HL-60/S4 (cell line): ENCODE data around the gene PPM1H.

Source experiments
- in situ Hi-C: fragments of 300-500 bp; cut with MboI; formaldehyde crosslinking; loops from 2 replicates; pipeline ENCODE4 v1.14.3; 2022; ENCODE audit warnings: low sequenced_read_pairs

Gene PPM1H

GRCh38 chr12:62717643-62718042, 217.3 kb downstream of the PPM1H start:
- in situ Hi-C loops: no loop called here

GRCh38 chr12:62716866-62717525, 218.0 kb downstream of the PPM1H start:
- in situ Hi-C loops: no loop called here

GRCh38 chr12:62716037-62716436, 218.9 kb downstream of the PPM1H start:
- in situ Hi-C loops: no loop called here

- in situ Hi-C loops: no loop called here
Measured at GRCh38 chr12:62714774-62715721, 219.9 kb downstream of the PPM1H start.

GRCh38 chr12:62714181-62714773, 220.7 kb downstream of the PPM1H start:
- in situ Hi-C loops: no loop called here

GRCh38 chr12:62713723-62714122, 221.2 kb downstream of the PPM1H start:
- in situ Hi-C loops: no loop called here

GRCh38 chr12:62712681-62713573, 222.0 kb downstream of the PPM1H start:
- in situ Hi-C loops: no loop called here

- in situ Hi-C loops: no loop called here
Measured at GRCh38 chr12:62711631-62712241, 223.2 kb downstream of the PPM1H start.

- in situ Hi-C loops: no loop called here
Measured at GRCh38 chr12:62709311-62709710, 225.6 kb downstream of the PPM1H start.

- in situ Hi-C loops: no loop called here
Measured at GRCh38 chr12:62707939-62708338, 227.0 kb downstream of the PPM1H start.

- in situ Hi-C loops: no loop called here
Measured at GRCh38 chr12:62705846-62706245, 229.1 kb downstream of the PPM1H start.

- in situ Hi-C loops: no loop called here
Measured at GRCh38 chr12:62703011-62703380, 232.0 kb downstream of the PPM1H start.

GRCh38 chr12:62701492-62701891, 233.5 kb downstream of the PPM1H start:
- in situ Hi-C loops: no loop called here

- in situ Hi-C loops: no loop called here
Measured at GRCh38 chr12:62700091-62700880, 234.7 kb downstream of the PPM1H start.

- in situ Hi-C loops: no loop called here
Measured at GRCh38 chr12:62698701-62699101, 236.2 kb downstream of the PPM1H start.

- in situ Hi-C loops: no loop called here
Measured at GRCh38 chr12:62697893-62698292, 237.1 kb downstream of the PPM1H start.

GRCh38 chr12:62695696-62696095, 239.3 kb downstream of the PPM1H start:
- in situ Hi-C loops: no loop called here

GRCh38 chr12:62694632-62695031, 240.3 kb downstream of the PPM1H start:
- in situ Hi-C loops: no loop called here

GRCh38 chr12:62694116-62694515, 240.8 kb downstream of the PPM1H start:
- in situ Hi-C loops: no loop called here
